ENCODE data around the gene CD22. TPM values are rescaled to one million over a fixed set of nuclear protein-coding genes. Genes with fewer than 3 reads are reported as not detected.

Gene CD22
- total RNA-seq, 2 experiments from 2014 or later = 0.52 to 0.67 TPM

GRCh38 chr19:35347930-35348298 lies 18.9 kb downstream of the CD22 start:
- Mint-ChIP-seq H3K36me3 (ENCODE audit: low read depth) (no peaks in the 10 kb centered on the region), H3K27ac (peak overlapping the region; percentile 75), H3K4me1 (ENCODE audit: low read depth) (peaks cover 30% of the 10 kb centered on the region), H3K4me3 (peak overlapping the region; percentile 71), H3K27me3 (peaks cover 13% of the 10 kb centered on the region), H3K9me3 (no peaks in the 10 kb centered on the region)
- DNase-seq (peak in 1 of 14 experiments; percentile 30), ATAC-seq (ENCODE audit: poor library complexity) (no peak)
- Histone ChIP-seq H3K36me3 (ENCODE audit: insufficient read depth, low read length) (no peaks in the 10 kb centered on the region), H3K4me3 (ENCODE audit: low read length) (no peak overlapping the region), H3K9me3 (ENCODE audit: control insufficient read depth in 1 of 2, insufficient read depth in 1 of 2, low read length in 2 of 2) (peaks cover 0 to 3% of the 10 kb centered on the region in 2 experiments), H3K27ac (ENCODE audit: low read depth in 1 of 2, low read length in 2 of 2) (no peak overlapping the region), H3K4me1 (ENCODE audit: insufficient read depth, low read length) (peaks cover 35% of the 10 kb centered on the region), H3K27me3 (ENCODE audit: control insufficient read depth in 1 of 2, insufficient read depth in 2 of 2, low read length in 2 of 2) (peaks cover 0 to 2% of the 10 kb centered on the region in 2 experiments)
- POLR2A ChIA-PET = interaction anchor here (2.1 kb wide), 1 partner anchor 115 kb away, joined by 9 read pairs; no protein-coding TSS in a partner anchor
- CTCF ChIA-PET = interaction anchor here (1.1 kb wide), 1 partner anchor 147 kb away, joined by 3 read pairs; no protein-coding TSS in a partner anchor
- intact Hi-C loops (cut with DNase I, micrococcal nuclease) = no loop called here
- no peak for TF ChIP-seq CTCF (IDR thresholded peaks at IDR 0.05)

GRCh38 chr19:35348911-35349611 lies 20.1 kb downstream of the CD22 start:
- H3K27ac ChIP-seq (ENCODE audit: low read depth in 1 of 2, low read length in 2 of 2) = no peak overlapping the region
- no peak overlapping the region for H3K4me3 Mint-ChIP-seq
- H3K36me3 ChIP-seq (ENCODE audit: insufficient read depth, low read length) = no peaks in the 10 kb centered on the region
- no peak for TF ChIP-seq CTCF (IDR thresholded peaks at IDR 0.05)
- CTCF ChIA-PET = interaction anchor here (0.6 kb wide), 1 partner anchor 1710 kb away, joined by 4 read pairs; no protein-coding TSS in a partner anchor
- no peak overlapping the region for H3K4me3 ChIP-seq (ENCODE audit: low read length)
- no peaks in the 10 kb centered on the region for H3K9me3 Mint-ChIP-seq
- peaks cover 0 to 3% of the 10 kb centered on the region in 2 experiments for H3K9me3 ChIP-seq (ENCODE audit: control insufficient read depth in 1 of 2, insufficient read depth in 1 of 2, low read length in 2 of 2)
- intact Hi-C loops (cut with DNase I, micrococcal nuclease) = no loop called here
- POLR2A ChIA-PET = no interaction called here
- H3K27me3 ChIP-seq (ENCODE audit: control insufficient read depth in 1 of 2, insufficient read depth in 2 of 2, low read length in 2 of 2) = peaks cover 0 to 2% of the 10 kb centered on the region in 2 experiments
- peaks cover 14% of the 10 kb centered on the region for H3K27me3 Mint-ChIP-seq
- no peak overlapping the region for H3K27ac Mint-ChIP-seq
- no peak for ATAC-seq (ENCODE audit: poor library complexity)
- H3K4me1 Mint-ChIP-seq (ENCODE audit: low read depth) = peaks cover 31% of the 10 kb centered on the region
- H3K36me3 Mint-ChIP-seq (ENCODE audit: low read depth) = no peaks in the 10 kb centered on the region
- H3K4me1 ChIP-seq (ENCODE audit: insufficient read depth, low read length) = peaks cover 37% of the 10 kb centered on the region
- DNase-seq = peak in 1 of 14 experiments; percentile 22

- Mint-ChIP-seq H3K36me3 (ENCODE audit: low read depth) (no peaks in the 10 kb centered on the region), H3K27ac (no peak overlapping the region), H3K4me1 (ENCODE audit: low read depth) (peaks cover 31% of the 10 kb centered on the region), H3K27me3 (peaks cover 14% of the 10 kb centered on the region), H3K4me3 (no peak overlapping the region), H3K9me3 (no peaks in the 10 kb centered on the region)
- DNase-seq = peak in 2 of 14 experiments; percentile 8 to 27
- H3K36me3 ChIP-seq (ENCODE audit: insufficient read depth, low read length) = no peaks in the 10 kb centered on the region
- POLR2A ChIA-PET = no interaction called here
- no peak overlapping the region for H3K4me3 ChIP-seq (ENCODE audit: low read length)
- ATAC-seq (ENCODE audit: poor library complexity) = no peak
- peaks cover 37% of the 10 kb centered on the region for H3K4me1 ChIP-seq (ENCODE audit: insufficient read depth, low read length)
- peaks cover 0 to 2% of the 10 kb centered on the region in 2 experiments for H3K27me3 ChIP-seq (ENCODE audit: control insufficient read depth in 1 of 2, insufficient read depth in 2 of 2, low read length in 2 of 2)
- H3K27ac ChIP-seq (ENCODE audit: low read depth in 1 of 2, low read length in 2 of 2) = no peak overlapping the region
- intact Hi-C loops (cut with DNase I, micrococcal nuclease) = loop anchor here in 1 of 2 experiments (5.0 kb wide), 1 partner anchor 242 kb away; no protein-coding TSS in a partner anchor
- TF ChIP-seq CTCF (IDR thresholded peaks at IDR 0.05) = no peak
- CTCF ChIA-PET = interaction anchor here (0.6 to 1.0 kb wide), 2 partner anchors 113 to 1711 kb away, joined by 3 to 4 read pairs; no protein-coding TSS in a partner anchor
- H3K9me3 ChIP-seq (ENCODE audit: control insufficient read depth in 1 of 2, insufficient read depth in 1 of 2, low read length in 2 of 2) = peaks cover 0 to 3% of the 10 kb centered on the region in 2 experiments
These were observed 20.9 kb downstream of the CD22 start for GRCh38 chr19:35349614-35350521.

Data from CD4-positive, alpha-beta T cell (primary cell).